Hepatocyte (in vitro differentiated cells): ENCODE measurements around the gene DOCK2. TPM values are rescaled to one million over a fixed set of nuclear protein-coding genes. Genes with fewer than 3 reads are reported as not detected.

Experiments used
- DNase-seq: peaks from one replicate; pipeline ENCODE4 v3.0.0-alpha.2; 2016; ENCODE audit warnings: low spot score
- H2AFZ ChIP-seq: fragments of 200-600 bp; sonication (generic); 2 replicates; pipeline ENCODE4 v1.6.0; 2016; ENCODE audit warnings: antibody characterized with exemption, mild to moderate bottlenecking
- H3K27ac ChIP-seq: fragments of 200-600 bp; sonication (generic); 2 replicates; pipeline ENCODE4 v1.5.1; 2016; ENCODE audit warnings: mild to moderate bottlenecking
- H3K27me3 ChIP-seq: fragments of 200-600 bp; sonication (generic); 2 replicates; pipeline ENCODE4 v1.6.1; 2016
- H3K36me3 ChIP-seq: fragments of 200-600 bp; sonication (generic); replicated peaks from 2 replicates; pipeline ENCODE4 v1.5.1; 2016; ENCODE audit warnings: low read depth; ENCODE audit not compliant: insufficient read depth
- H3K4me1 ChIP-seq: fragments of 200-600 bp; sonication (generic); 2 replicates; pipeline ENCODE4 v1.5.1; 2016; ENCODE audit warnings: mild to moderate bottlenecking, moderate library complexity; ENCODE audit not compliant: insufficient read depth
- H3K4me2 ChIP-seq: fragments of 200-600 bp; sonication (generic); 2 replicates; pipeline ENCODE4 v1.6.0; 2016
- H3K4me3 ChIP-seq: fragments of 200-600 bp; sonication (generic); 2 replicates; pipeline ENCODE4 v1.5.1; 2016; ENCODE audit warnings: mild to moderate bottlenecking
- H3K79me2 ChIP-seq: fragments of 200-600 bp; sonication (generic); 2 replicates; pipeline ENCODE4 v1.6.0; 2017; ENCODE audit warnings: mild to moderate bottlenecking
- H3K9me2 ChIP-seq: fragments of 200-600 bp; sonication (generic); replicated peaks from 2 replicates; pipeline ENCODE4 v1.6.0; 2017; ENCODE audit warnings: mild to moderate bottlenecking; ENCODE audit not compliant: insufficient read depth
- H3K9me3 ChIP-seq: fragments of 200-600 bp; sonication (generic); 2 replicates; pipeline ENCODE4 v1.5.1; 2016; ENCODE audit warnings: low read depth, mild to moderate bottlenecking
- H4K20me1 ChIP-seq: fragments of 200-600 bp; sonication (generic); 2 replicates; pipeline ENCODE4 v1.6.0; 2016; ENCODE audit warnings: mild to moderate bottlenecking; ENCODE audit not compliant: insufficient read depth, poor library complexity, severe bottlenecking
- EZH2 ChIP-seq: fragments of 200-600 bp; sonication (generic); IDR thresholded peaks from 2 replicates; pipeline ENCODE4 v1.6.1; 2016; ENCODE audit warnings: antibody characterized with exemption, mild to moderate bottlenecking, borderline replicate concordance
- EZH2phosphoT487 ChIP-seq: fragments of 200-600 bp; sonication (generic); IDR thresholded peaks from one replicate; pipeline ENCODE4 v1.6.1; 2018; ENCODE audit warnings: antibody characterized with exemption, mild to moderate bottlenecking, low read depth, moderate library complexity; ENCODE audit not compliant: unreplicated experiment, severe bottlenecking
- WGBS: methylation state at CpG from one replicate; pipeline ENCODE4 v1.1.6; 2016; ENCODE audit warnings: low lambda C conversion rate; ENCODE audit errors: missing lambda C conversion rate; 5-methylcytosine and 5-hydroxymethylcytosine counted together
- polyA plus RNA-seq: library from polyadenylated mRNA; unstranded; fragments of >200 nt; fragmentation: Nextera tagmentation; extraction: Ambion mirVana; gene quantifications from 2 replicates; pipeline ENCODE4 v1.2.1, GENCODE V29; 2016
- total RNA-seq: library from RNA; depleted of rRNA; stranded (reverse); fragments of >200 nt; gene quantifications from 2 replicates; pipeline ENCODE4 v1.2.3, GENCODE V29; 2014
- TF ChIP-seq, protein P1 (sequence below): fragments of 200-600 bp; sonication (generic); IDR thresholded peaks from 2 replicates; pipeline ENCODE4 v1.5.1; 2016; ENCODE audit warnings: antibody characterized with exemption, mild to moderate bottlenecking; ENCODE audit not compliant: poor library complexity

The DOCK2 gene
- total and polyA plus RNA-seq, 2 experiments from 2014 or later, result 0.60 TPM; not detected in 1

DNA sequence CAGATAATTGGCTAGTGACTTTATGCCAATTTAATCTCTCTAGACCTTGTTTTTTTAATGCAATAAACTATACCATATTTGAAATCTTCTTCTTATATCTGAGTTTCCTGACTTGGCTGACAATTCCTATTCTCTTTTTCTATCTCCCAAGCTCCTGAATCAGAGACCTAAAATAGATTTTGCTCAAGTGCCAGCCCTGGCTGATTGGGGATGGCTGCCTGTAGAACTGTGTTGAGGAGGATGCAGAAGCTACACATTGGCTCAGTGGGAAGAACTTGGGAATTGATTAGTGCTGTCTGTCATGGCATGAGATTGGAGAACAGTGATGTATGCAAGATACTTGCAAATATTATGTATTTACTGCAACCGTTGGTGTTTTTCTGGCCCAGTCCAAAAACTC is 210.4 kb downstream of the DOCK2 start:
- no peak overlapping the region for H3K4me3 ChIP-seq
- H4K20me1 ChIP-seq, result no peaks in the 10 kb centered on the region
- H3K27ac ChIP-seq, result no peak overlapping the region
- H2AFZ ChIP-seq, result no peak overlapping the region
- H3K4me2 ChIP-seq, result no peak overlapping the region
- no peak for DNase-seq
- H3K9me3 ChIP-seq, result no peaks in the 10 kb centered on the region
- TF ChIP-seq, protein P1, sequence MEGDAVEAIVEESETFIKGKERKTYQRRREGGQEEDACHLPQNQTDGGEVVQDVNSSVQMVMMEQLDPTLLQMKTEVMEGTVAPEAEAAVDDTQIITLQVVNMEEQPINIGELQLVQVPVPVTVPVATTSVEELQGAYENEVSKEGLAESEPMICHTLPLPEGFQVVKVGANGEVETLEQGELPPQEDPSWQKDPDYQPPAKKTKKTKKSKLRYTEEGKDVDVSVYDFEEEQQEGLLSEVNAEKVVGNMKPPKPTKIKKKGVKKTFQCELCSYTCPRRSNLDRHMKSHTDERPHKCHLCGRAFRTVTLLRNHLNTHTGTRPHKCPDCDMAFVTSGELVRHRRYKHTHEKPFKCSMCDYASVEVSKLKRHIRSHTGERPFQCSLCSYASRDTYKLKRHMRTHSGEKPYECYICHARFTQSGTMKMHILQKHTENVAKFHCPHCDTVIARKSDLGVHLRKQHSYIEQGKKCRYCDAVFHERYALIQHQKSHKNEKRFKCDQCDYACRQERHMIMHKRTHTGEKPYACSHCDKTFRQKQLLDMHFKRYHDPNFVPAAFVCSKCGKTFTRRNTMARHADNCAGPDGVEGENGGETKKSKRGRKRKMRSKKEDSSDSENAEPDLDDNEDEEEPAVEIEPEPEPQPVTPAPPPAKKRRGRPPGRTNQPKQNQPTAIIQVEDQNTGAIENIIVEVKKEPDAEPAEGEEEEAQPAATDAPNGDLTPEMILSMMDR, result no peak
- TF ChIP-seq EZH2 (no peak), EZH2phosphoT487 (no peak)
- H3K36me3 ChIP-seq, result no peaks in the 10 kb centered on the region
- WGBS, result 93% methylated on average over 1 of the region's 1 CpG
- H3K9me2 ChIP-seq, result no peaks in the 10 kb centered on the region
- no peaks in the 10 kb centered on the region for H3K79me2 ChIP-seq
- no peaks in the 10 kb centered on the region for H3K4me1 ChIP-seq
- H3K27me3 ChIP-seq, result no peaks in the 10 kb centered on the region

DNA sequence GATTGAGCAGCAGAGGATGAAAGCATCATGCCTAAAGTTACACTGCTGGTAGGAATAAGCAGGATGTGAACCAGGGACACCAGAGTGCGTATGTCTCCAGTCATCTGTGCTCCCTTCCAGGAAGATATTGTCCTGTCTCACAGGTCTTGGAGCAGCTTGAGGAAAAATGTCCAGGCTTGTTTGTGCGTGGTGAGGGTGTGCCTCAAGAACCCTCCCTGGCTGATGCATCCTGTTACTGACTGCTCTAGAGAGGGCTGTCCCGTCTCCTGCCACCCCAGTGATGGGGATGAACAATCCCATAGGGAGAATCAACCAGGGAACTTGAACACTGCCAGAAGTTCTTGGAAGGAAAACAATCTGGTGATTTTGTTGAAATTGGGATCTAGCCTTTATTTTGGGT is 211.2 kb downstream of the DOCK2 start:
- no peaks in the 10 kb centered on the region for H4K20me1 ChIP-seq
- WGBS, result 92% methylated on average over 3 of the region's 3 CpGs
- no peak overlapping the region for H3K27ac ChIP-seq

DNA sequence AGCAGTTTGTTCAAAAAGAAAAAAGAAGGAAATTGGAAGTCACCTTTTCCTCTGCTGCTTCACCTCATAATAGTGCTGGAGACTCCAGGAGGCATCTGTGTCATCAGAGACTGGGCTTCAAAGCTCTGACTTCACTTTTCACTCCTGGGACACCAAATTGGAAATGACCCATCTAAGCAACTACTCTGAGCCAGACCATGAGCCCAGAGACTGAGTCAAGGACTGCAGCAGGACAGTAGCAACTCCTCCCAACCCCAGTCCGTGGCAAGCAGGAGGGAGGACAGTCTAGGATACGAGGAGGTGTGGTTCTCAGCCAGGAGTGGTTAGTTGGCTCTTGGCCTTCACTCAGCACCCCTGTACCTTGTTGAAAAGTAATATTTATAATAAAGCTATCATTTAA is 211.7 kb downstream of the DOCK2 start:
- Histone ChIP-seq H2AFZ (no peak overlapping the region), H3K79me2 (no peaks in the 10 kb centered on the region), H3K27me3 (no peaks in the 10 kb centered on the region), H3K4me1 (no peaks in the 10 kb centered on the region), H4K20me1 (no peaks in the 10 kb centered on the region), H3K9me2 (no peaks in the 10 kb centered on the region), H3K9me3 (no peaks in the 10 kb centered on the region), H3K4me2 (no peak overlapping the region), H3K27ac (no peak overlapping the region), H3K36me3 (no peaks in the 10 kb centered on the region), H3K4me3 (no peak overlapping the region)
- TF ChIP-seq EZH2phosphoT487 (no peak), EZH2 (no peak)
- TF ChIP-seq, protein P1, result no peak
- WGBS, result 80% methylated on average over 2 of the region's 2 CpGs
- DNase-seq, result no peak

More for the DNA sequence above, 211.2 kb downstream of the DOCK2 start:
- Histone ChIP-seq H3K9me2 (no peaks in the 10 kb centered on the region), H3K27me3 (no peaks in the 10 kb centered on the region), H3K9me3 (no peaks in the 10 kb centered on the region), H3K4me1 (no peaks in the 10 kb centered on the region), H3K79me2 (no peaks in the 10 kb centered on the region), H3K4me2 (no peak overlapping the region), H3K36me3 (no peaks in the 10 kb centered on the region), H3K4me3 (no peak overlapping the region), H2AFZ (no peak overlapping the region)
- TF ChIP-seq EZH2phosphoT487 (no peak), EZH2 (no peak)
- TF ChIP-seq, protein P1, result no peak
- DNase-seq, result no peak

DNA sequence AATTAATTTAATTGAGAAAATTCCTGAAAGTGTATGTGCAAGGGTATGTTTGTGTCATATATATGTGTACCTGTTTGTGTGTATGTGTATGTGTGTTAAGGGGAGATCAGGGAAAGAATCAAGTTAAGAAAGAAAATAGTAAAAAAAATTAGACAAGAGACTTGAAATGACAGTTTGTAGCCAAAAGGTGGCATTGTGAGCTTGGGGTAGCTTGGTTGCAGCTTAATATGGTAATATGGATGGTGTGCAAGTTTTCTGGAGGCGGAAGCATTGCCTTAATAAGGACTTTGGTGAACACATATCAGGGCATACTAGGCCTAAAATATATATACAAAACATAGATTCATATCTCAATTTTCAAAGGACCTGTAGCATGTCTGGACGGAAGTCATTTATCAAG is 213.3 kb downstream of the DOCK2 start:
- TF ChIP-seq EZH2phosphoT487 (no peak), EZH2 (no peak)
- TF ChIP-seq, protein P1, result no peak
- H3K79me2 ChIP-seq, result no peaks in the 10 kb centered on the region
- WGBS, result 93% methylated on average over 2 of the region's 2 CpGs

More for the DNA sequence above, 213.3 kb downstream of the DOCK2 start:
- no peak overlapping the region for H3K27ac ChIP-seq
- no peak overlapping the region for H2AFZ ChIP-seq
- no peaks in the 10 kb centered on the region for H3K9me2 ChIP-seq
- H3K4me2 ChIP-seq, result no peak overlapping the region
- H4K20me1 ChIP-seq, result no peaks in the 10 kb centered on the region
- no peaks in the 10 kb centered on the region for H3K27me3 ChIP-seq
- H3K4me3 ChIP-seq, result no peak overlapping the region
- no peaks in the 10 kb centered on the region for H3K36me3 ChIP-seq
- H3K9me3 ChIP-seq, result no peaks in the 10 kb centered on the region
- H3K4me1 ChIP-seq, result no peaks in the 10 kb centered on the region
- DNase-seq, result no peak
